ENCODE measurements around the gene SOD2. TPM values are rescaled to one million over a fixed set of nuclear protein-coding genes. Genes with fewer than 3 reads are reported as not detected.
"Not testable (repeated sequence)": the region's sequence is repeated elsewhere in the genome, so short reads cannot be mapped to it uniquely, and the experiment has no call there.

Gene SOD2
- total and polyA plus RNA-seq, 11 donors: 263 to 1,000 (median 737) TPM

GRCh38 chr6:159713984-159714383, 20.9 kb upstream of the SOD2 start:
- Histone ChIP-seq H3K27ac (peak overlapping the region in 2 of 12 donors; percentile 1 to 90), H3K4me3 (no peak overlapping the region), H3K27me3 (no peaks in the 10 kb centered on the region), H3K9me3 (no peaks in the 10 kb centered on the region), H3K4me1 (peaks cover 4 to 43% (median 23%) of the 10 kb centered on the region in 12 donors), H3K36me3 (no peaks in the 10 kb centered on the region)
- TF ChIP-seq CTCF (IDR thresholded peaks at IDR 0.05) (no peak), POLR2A (IDR thresholded peaks at IDR 0.05) (no peak)
- intact Hi-C loops (cut with DNase I): no loop called here
- whole genome bisulfite sequencing, 4 donors: 86 to 94% (median 88%) methylated on average over 7 of the region's 7 CpGs
- ATAC-seq (no peak), DNase-seq (no peak)

GRCh38 chr6:159712389-159712788, 19.3 kb upstream of the SOD2 start:
- DNase-seq; ATAC-seq; H3K27ac ChIP-seq; H3K9me3 ChIP-seq; H3K36me3 ChIP-seq; H3K4me3 ChIP-seq; H3K27me3 ChIP-seq; intact Hi-C loops (cut with DNase I): not testable (repeated sequence)
- peaks cover 4 to 34% (median 23%) of the 10 kb centered on the region in 12 donors for H3K4me1 ChIP-seq
- WGBS, 4 donors: 92 to 96% (median 93%) methylated on average over 3 of the region's 3 CpGs

- H3K36me3 ChIP-seq; ATAC-seq; H3K27ac ChIP-seq; H3K4me3 ChIP-seq; DNase-seq; intact Hi-C loops (cut with DNase I); H3K27me3 ChIP-seq; H3K9me3 ChIP-seq: not testable (repeated sequence)
- WGBS, 4 donors: 81 to 94% (median 84%) methylated on average over 4 of the region's 4 CpGs
- peaks cover 0 to 17% (median 9%) of the 10 kb centered on the region in 12 donors for H3K4me1 ChIP-seq
Measured at GRCh38 chr6:159710603-159711002, 17.6 kb upstream of the SOD2 start.

- intact Hi-C loops (cut with DNase I): no loop called here
- DNase-seq: peak in 1 of 5 donors; percentile 49
- WGBS, 4 donors: 81 to 86% (median 84%) methylated on average over 7 of the region's 7 CpGs
- Histone ChIP-seq H3K4me3 (no peak overlapping the region), H3K27me3 (no peaks in the 10 kb centered on the region), H3K9me3 (peaks cover 0 to 6% (median 0%) of the 10 kb centered on the region in 12 donors), H3K4me1 (peaks cover 0 to 18% (median 4%) of the 10 kb centered on the region in 12 donors), H3K36me3 (peaks cover 0 to 3% (median 0%) of the 10 kb centered on the region in 9 donors), H3K27ac (peak overlapping the region in 9 of 12 donors; percentile 17 to 80 (median 41))
- TF ChIP-seq CTCF (IDR thresholded peaks at IDR 0.05) (no peak), POLR2A (IDR thresholded peaks at IDR 0.05) (no peak)
- ATAC-seq: peak; percentile 56 to 93 (median 75)
Measured at GRCh38 chr6:159701413-159701999, 8.5 kb upstream of the SOD2 start.

- ATAC-seq: peak in 2 of 4 donors; percentile 32 to 55
- Histone ChIP-seq H3K27me3 (no peaks in the 10 kb centered on the region), H3K9me3 (peaks cover 0 to 6% (median 0%) of the 10 kb centered on the region in 12 donors), H3K4me1 (peaks cover 0 to 18% (median 4%) of the 10 kb centered on the region in 12 donors), H3K27ac (peak overlapping the region in 9 of 12 donors; percentile 17 to 80 (median 41)), H3K36me3 (peaks cover 0 to 3% (median 0%) of the 10 kb centered on the region in 9 donors), H3K4me3 (no peak overlapping the region)
- no peak for DNase-seq
- intact Hi-C loops (cut with DNase I): no loop called here
- WGBS, 4 donors: 33 to 50% (median 46%) methylated on average over 1 of the region's 1 CpG
- TF ChIP-seq POLR2A (IDR thresholded peaks at IDR 0.05) (no peak), CTCF (IDR thresholded peaks at IDR 0.05) (no peak)
Measured at GRCh38 chr6:159700970-159701369, 7.9 kb upstream of the SOD2 start.

Measured in heart left ventricle (tissue), 16 donors.